GM21619 (cell line): ENCODE data around the gene RAVER1.

Source experiments
- ATAC-seq: cut with Tn5 transposase; IDR thresholded peaks from one replicate; pipeline ENCODE4 v1.9.1; 2021; ENCODE audit not compliant: unreplicated experiment

RAVER1 gene

GRCh38 chr19:10270616-10271394 is 62.5 kb downstream of the RAVER1 start, which contains the start of gene ICAM1:
ICAM1 (plus strand) TSS chr19:10271120; CDS start chr19:10271160, 40 bp downstream.
- peak; percentile 54 for ATAC-seq

GRCh38 chr19:10270180-10270615 is 63.1 kb downstream of the RAVER1 start:
- ATAC-seq = peak; percentile 32

DNA sequence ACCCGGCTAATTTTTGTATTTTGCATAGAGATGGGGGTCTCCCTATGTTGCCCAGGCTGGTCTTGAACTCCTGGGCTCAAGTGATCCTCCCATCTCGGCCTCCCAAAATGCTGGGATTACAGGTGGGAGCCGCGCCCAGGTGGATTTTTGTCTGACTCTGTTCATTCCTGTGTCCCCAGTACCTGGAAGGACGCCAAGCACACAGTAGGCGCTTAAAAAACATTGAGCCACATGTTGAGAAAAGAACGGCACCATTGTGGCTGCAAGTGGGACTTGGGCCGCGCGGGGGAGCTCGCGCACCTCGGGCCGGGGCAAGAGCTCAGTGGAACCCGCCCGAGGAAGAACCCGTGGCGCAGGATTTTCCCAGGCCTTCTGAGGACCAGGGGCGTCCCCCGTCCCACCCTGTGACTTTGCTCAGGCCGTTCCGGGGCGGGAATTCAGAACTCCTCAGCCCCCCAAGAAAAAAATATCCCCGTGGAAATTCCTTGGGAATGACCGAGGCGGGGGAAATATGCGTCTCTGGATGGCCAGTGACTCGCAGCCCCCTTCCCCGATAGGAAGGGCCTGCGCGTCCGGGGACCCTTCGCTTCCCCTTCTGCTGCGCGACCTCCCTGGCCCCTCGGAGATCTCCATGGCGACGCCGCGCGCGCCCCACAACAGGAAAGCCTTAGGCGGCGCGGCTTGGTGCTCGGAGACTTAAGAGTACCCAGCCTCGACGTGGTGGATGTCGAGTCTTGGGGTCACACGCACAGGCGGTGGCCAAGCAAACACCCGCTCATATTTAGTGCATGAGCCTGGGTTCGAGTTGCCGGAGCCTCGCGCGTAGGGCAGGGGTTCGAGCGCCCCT is 63.8 kb downstream of the RAVER1 start:
- no peak for ATAC-seq

DNA sequence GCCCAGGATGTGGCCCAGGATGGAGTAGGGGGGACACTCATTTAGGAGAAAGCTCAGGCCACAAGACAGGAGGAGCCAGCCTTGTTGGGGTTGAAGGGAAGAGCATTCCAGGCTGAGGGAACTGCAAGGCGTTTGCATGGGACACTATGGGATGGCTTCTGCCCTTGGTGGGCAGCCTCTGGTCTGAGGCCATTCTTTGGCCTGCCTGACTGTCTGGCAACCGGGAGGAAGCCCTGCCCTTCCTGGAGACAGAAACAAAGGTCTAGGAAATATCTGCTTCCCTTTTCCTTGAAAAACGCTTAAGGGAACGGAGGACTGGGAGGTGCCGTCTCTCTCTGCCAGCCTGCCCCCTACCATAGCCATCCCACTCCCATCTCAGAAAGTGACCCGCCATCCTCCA is 65.3 kb downstream of the RAVER1 start:
- no peak for ATAC-seq

- ATAC-seq = no peak
These were observed 66.6 kb downstream of the RAVER1 start for GRCh38 chr19:10266706-10267105.
